Hepatocyte (in vitro differentiated cells): ENCODE measurements around the gene B3GAT1. TPM values are rescaled to one million over a fixed set of nuclear protein-coding genes. Genes with fewer than 3 reads are reported as not detected.

Experiments
- DNase-seq: peaks from one replicate; pipeline ENCODE4 v3.0.0-alpha.2; 2016; ENCODE audit warnings: low spot score
- H2AFZ ChIP-seq: fragments of 200-600 bp; sonication (generic); 2 replicates; pipeline ENCODE4 v1.6.0; 2016; ENCODE audit warnings: antibody characterized with exemption, mild to moderate bottlenecking
- H3K27ac ChIP-seq: fragments of 200-600 bp; sonication (generic); 2 replicates; pipeline ENCODE4 v1.5.1; 2016; ENCODE audit warnings: mild to moderate bottlenecking
- H3K27me3 ChIP-seq: fragments of 200-600 bp; sonication (generic); 2 replicates; pipeline ENCODE4 v1.6.1; 2016
- H3K36me3 ChIP-seq: fragments of 200-600 bp; sonication (generic); replicated peaks from 2 replicates; pipeline ENCODE4 v1.5.1; 2016; ENCODE audit warnings: low read depth; ENCODE audit not compliant: insufficient read depth
- H3K4me1 ChIP-seq: fragments of 200-600 bp; sonication (generic); 2 replicates; pipeline ENCODE4 v1.5.1; 2016; ENCODE audit warnings: mild to moderate bottlenecking, moderate library complexity; ENCODE audit not compliant: insufficient read depth
- H3K4me2 ChIP-seq: fragments of 200-600 bp; sonication (generic); 2 replicates; pipeline ENCODE4 v1.6.0; 2016
- H3K4me3 ChIP-seq: fragments of 200-600 bp; sonication (generic); 2 replicates; pipeline ENCODE4 v1.5.1; 2016; ENCODE audit warnings: mild to moderate bottlenecking
- H3K79me2 ChIP-seq: fragments of 200-600 bp; sonication (generic); 2 replicates; pipeline ENCODE4 v1.6.0; 2017; ENCODE audit warnings: mild to moderate bottlenecking
- H3K9me2 ChIP-seq: fragments of 200-600 bp; sonication (generic); replicated peaks from 2 replicates; pipeline ENCODE4 v1.6.0; 2017; ENCODE audit warnings: mild to moderate bottlenecking; ENCODE audit not compliant: insufficient read depth
- H3K9me3 ChIP-seq: fragments of 200-600 bp; sonication (generic); 2 replicates; pipeline ENCODE4 v1.5.1; 2016; ENCODE audit warnings: low read depth, mild to moderate bottlenecking
- H4K20me1 ChIP-seq: fragments of 200-600 bp; sonication (generic); 2 replicates; pipeline ENCODE4 v1.6.0; 2016; ENCODE audit warnings: mild to moderate bottlenecking; ENCODE audit not compliant: insufficient read depth, poor library complexity, severe bottlenecking
- EZH2 ChIP-seq: fragments of 200-600 bp; sonication (generic); IDR thresholded peaks from 2 replicates; pipeline ENCODE4 v1.6.1; 2016; ENCODE audit warnings: antibody characterized with exemption, mild to moderate bottlenecking, borderline replicate concordance
- EZH2phosphoT487 ChIP-seq: fragments of 200-600 bp; sonication (generic); IDR thresholded peaks from one replicate; pipeline ENCODE4 v1.6.1; 2018; ENCODE audit warnings: antibody characterized with exemption, mild to moderate bottlenecking, low read depth, moderate library complexity; ENCODE audit not compliant: unreplicated experiment, severe bottlenecking
- WGBS: methylation state at CpG from one replicate; pipeline ENCODE4 v1.1.6; 2016; ENCODE audit warnings: low lambda C conversion rate; ENCODE audit errors: missing lambda C conversion rate; 5-methylcytosine and 5-hydroxymethylcytosine counted together
- polyA plus RNA-seq: library from polyadenylated mRNA; unstranded; fragments of >200 nt; fragmentation: Nextera tagmentation; extraction: Ambion mirVana; gene quantifications from 2 replicates; pipeline ENCODE4 v1.2.1, GENCODE V29; 2016
- total RNA-seq: library from RNA; depleted of rRNA; stranded (reverse); fragments of >200 nt; gene quantifications from 2 replicates; pipeline ENCODE4 v1.2.3, GENCODE V29; 2014
- TF ChIP-seq, protein P1 (sequence below): fragments of 200-600 bp; sonication (generic); IDR thresholded peaks from 2 replicates; pipeline ENCODE4 v1.5.1; 2016; ENCODE audit warnings: antibody characterized with exemption, mild to moderate bottlenecking; ENCODE audit not compliant: poor library complexity

Gene B3GAT1
- total and polyA plus RNA-seq, 2 experiments from 2014 or later: 0.17 to 0.40 TPM

- no peaks in the 10 kb centered on the region for H3K9me2 ChIP-seq
- H4K20me1 ChIP-seq: no peaks in the 10 kb centered on the region
- H3K27ac ChIP-seq: no peak overlapping the region
- no peak overlapping the region for H3K4me2 ChIP-seq
- H3K4me1 ChIP-seq: no peaks in the 10 kb centered on the region
- H2AFZ ChIP-seq: no peak overlapping the region
- WGBS: 81% methylated on average over 6 of the region's 6 CpGs
- no peaks in the 10 kb centered on the region for H3K36me3 ChIP-seq
- TF ChIP-seq, protein P1, sequence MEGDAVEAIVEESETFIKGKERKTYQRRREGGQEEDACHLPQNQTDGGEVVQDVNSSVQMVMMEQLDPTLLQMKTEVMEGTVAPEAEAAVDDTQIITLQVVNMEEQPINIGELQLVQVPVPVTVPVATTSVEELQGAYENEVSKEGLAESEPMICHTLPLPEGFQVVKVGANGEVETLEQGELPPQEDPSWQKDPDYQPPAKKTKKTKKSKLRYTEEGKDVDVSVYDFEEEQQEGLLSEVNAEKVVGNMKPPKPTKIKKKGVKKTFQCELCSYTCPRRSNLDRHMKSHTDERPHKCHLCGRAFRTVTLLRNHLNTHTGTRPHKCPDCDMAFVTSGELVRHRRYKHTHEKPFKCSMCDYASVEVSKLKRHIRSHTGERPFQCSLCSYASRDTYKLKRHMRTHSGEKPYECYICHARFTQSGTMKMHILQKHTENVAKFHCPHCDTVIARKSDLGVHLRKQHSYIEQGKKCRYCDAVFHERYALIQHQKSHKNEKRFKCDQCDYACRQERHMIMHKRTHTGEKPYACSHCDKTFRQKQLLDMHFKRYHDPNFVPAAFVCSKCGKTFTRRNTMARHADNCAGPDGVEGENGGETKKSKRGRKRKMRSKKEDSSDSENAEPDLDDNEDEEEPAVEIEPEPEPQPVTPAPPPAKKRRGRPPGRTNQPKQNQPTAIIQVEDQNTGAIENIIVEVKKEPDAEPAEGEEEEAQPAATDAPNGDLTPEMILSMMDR: no peak
- TF ChIP-seq EZH2phosphoT487 (no peak), EZH2 (no peak)
- H3K79me2 ChIP-seq: no peaks in the 10 kb centered on the region
- H3K4me3 ChIP-seq: no peak overlapping the region
- H3K27me3 ChIP-seq: no peaks in the 10 kb centered on the region
- H3K9me3 ChIP-seq: no peaks in the 10 kb centered on the region
- DNase-seq: no peak
Observed at GRCh38 chr11:134454146-134454690, 42.2 kb upstream of the B3GAT1 start.

- no peaks in the 10 kb centered on the region for H3K79me2 ChIP-seq
- no peak overlapping the region for H2AFZ ChIP-seq
- H3K36me3 ChIP-seq: no peaks in the 10 kb centered on the region
- no peaks in the 10 kb centered on the region for H3K27me3 ChIP-seq
- DNase-seq: no peak
- H3K9me3 ChIP-seq: no peaks in the 10 kb centered on the region
- H3K27ac ChIP-seq: no peak overlapping the region
- no peak for TF ChIP-seq EZH2phosphoT487
- TF ChIP-seq, protein P1: no peak
- no peak for TF ChIP-seq EZH2
- no peak overlapping the region for H3K4me2 ChIP-seq
- H3K9me2 ChIP-seq: no peaks in the 10 kb centered on the region
- H3K4me3 ChIP-seq: no peak overlapping the region
- no peaks in the 10 kb centered on the region for H3K4me1 ChIP-seq
- 79% methylated on average over 6 of the region's 6 CpGs for WGBS
- no peaks in the 10 kb centered on the region for H4K20me1 ChIP-seq
Observed at GRCh38 chr11:134453441-134453840, 41.4 kb upstream of the B3GAT1 start.

DNA sequence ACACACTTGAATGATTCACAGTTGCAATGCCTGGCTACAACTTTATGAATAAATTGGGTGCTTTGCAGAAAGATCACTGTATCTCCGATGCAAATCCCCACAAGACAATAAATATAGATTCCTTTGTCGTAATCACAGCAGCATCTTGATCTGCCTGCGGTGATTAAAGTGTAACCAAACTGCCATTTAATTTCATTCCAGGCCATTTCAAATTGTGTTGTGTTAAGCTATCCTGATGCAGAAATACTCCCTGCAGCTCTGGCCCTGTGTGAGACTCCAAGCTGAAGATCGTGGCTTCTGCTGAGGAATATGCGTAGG lies 40.8 kb upstream of the B3GAT1 start:
- H3K27me3 ChIP-seq: no peaks in the 10 kb centered on the region
- H3K79me2 ChIP-seq: no peaks in the 10 kb centered on the region
- H3K9me3 ChIP-seq: no peaks in the 10 kb centered on the region
- H3K9me2 ChIP-seq: no peaks in the 10 kb centered on the region
- no peak overlapping the region for H2AFZ ChIP-seq
- H3K27ac ChIP-seq: no peak overlapping the region
- 86% methylated on average over 5 of the region's 5 CpGs for WGBS
- TF ChIP-seq EZH2 (no peak), EZH2phosphoT487 (no peak)
- TF ChIP-seq, protein P1: no peak
- H3K4me2 ChIP-seq: no peak overlapping the region
- H3K36me3 ChIP-seq: no peaks in the 10 kb centered on the region
- DNase-seq: no peak
- H3K4me1 ChIP-seq: no peaks in the 10 kb centered on the region
- no peaks in the 10 kb centered on the region for H4K20me1 ChIP-seq
- no peak overlapping the region for H3K4me3 ChIP-seq
